Lower leg skin (tissue), 3 donors: ENCODE data around the gene TAS2R5.

ENCODE experiments used
- CTCF ChIP-seq, 3 donors: fragments of 450-650 bp; IDR thresholded peaks; one replicate each; pipeline ENCODE4 v1.5.1; 2016; ENCODE audit warnings: antibody characterized with exemption in 3 of 3, mild to moderate bottlenecking in 3 of 3, moderate library complexity in 2 of 3
- POLR2A ChIP-seq, 2 donors: fragments of 450-650 bp; IDR thresholded peaks; one replicate each; pipeline ENCODE4 v1.6.1; 2016 to 2017; ENCODE audit warnings: antibody characterized with exemption in 2 of 2, mild to moderate bottlenecking in 1 of 2, moderate library complexity in 1 of 2

GRCh38 chr7:141839256-141839655, 49.2 kb downstream of the TAS2R5 start:
- TF ChIP-seq CTCF (IDR thresholded peaks at IDR 0.05) (no peak), POLR2A (IDR thresholded peaks at IDR 0.05) (no peak)
